M059J (cell line): Measurements from ENCODE around the gene OTULIN. TPM values are rescaled to one million over a fixed set of nuclear protein-coding genes. Genes with fewer than 3 reads are reported as not detected.

Experiments
- DNase-seq: peaks from one replicate; pipeline ENCODE4 v3.0.0-alpha.2; 2012; ENCODE audit warnings: low read depth
- total RNA-seq: library from RNA; depleted of rRNA; stranded (reverse); fragments of >200 nt; shearing (Covaris generic); gene quantifications from 2 replicates; pipeline ENCODE4 v1.2.3, GENCODE V29; 2014

The OTULIN gene
- total RNA-seq, 1 experiment from 2014 or later = 58.9 TPM

- no peak for DNase-seq
Observed at GRCh38 chr5:14696851-14697250, 32.3 kb downstream of the OTULIN start.

GRCh38 chr5:14698495-14698894 lies 34.0 kb downstream of the OTULIN start:
- DNase-seq = no peak

- DNase-seq = no peak
Observed at GRCh38 chr5:14699159-14699558, 34.6 kb downstream of the OTULIN start.

- DNase-seq = no peak
Observed at GRCh38 chr5:14699807-14700400, 35.4 kb downstream of the OTULIN start.

GRCh38 chr5:14700478-14701436 lies 36.2 kb downstream of the OTULIN start:
- no peak for DNase-seq

GRCh38 chr5:14701556-14701955 lies 37.0 kb downstream of the OTULIN start:
- DNase-seq = no peak

- DNase-seq = no peak
Observed at GRCh38 chr5:14702238-14702839, 37.8 kb downstream of the OTULIN start.

- DNase-seq = no peak
Observed at GRCh38 chr5:14705556-14705955, 41.0 kb downstream of the OTULIN start.

GRCh38 chr5:14706615-14707021 lies 42.1 kb downstream of the OTULIN start:
- DNase-seq = peak; percentile 74

- DNase-seq = no peak
Observed at GRCh38 chr5:14707811-14708390, 43.4 kb downstream of the OTULIN start.

GRCh38 chr5:14708551-14708950 lies 44.0 kb downstream of the OTULIN start:
- no peak for DNase-seq

GRCh38 chr5:14710313-14710994 lies 45.9 kb downstream of the OTULIN start:
- no peak for DNase-seq

- no peak for DNase-seq
Observed at GRCh38 chr5:14712131-14712530, 47.6 kb downstream of the OTULIN start.

- DNase-seq = no peak
Observed at GRCh38 chr5:14712666-14713065, 48.1 kb downstream of the OTULIN start.

- DNase-seq = no peak
Observed at GRCh38 chr5:14713476-14714390, 49.2 kb downstream of the OTULIN start.

- DNase-seq = peak; percentile 43
Observed at GRCh38 chr5:14714706-14715105, 50.2 kb downstream of the OTULIN start.

GRCh38 chr5:14715481-14715880 lies 51.0 kb downstream of the OTULIN start:
- no peak for DNase-seq

GRCh38 chr5:14716755-14717752 lies 52.5 kb downstream of the OTULIN start:
- DNase-seq = no peak

- DNase-seq = no peak
Observed at GRCh38 chr5:14718778-14719177, 54.3 kb downstream of the OTULIN start.
